Heart right ventricle (tissue), 16 donors: ENCODE results near the gene TXNDC11. TPM values are rescaled to one million over a fixed set of nuclear protein-coding genes. Genes with fewer than 3 reads are reported as not detected.
A peak's percentile ranks its signal among the peaks of the same experiment; 100 is the strongest.

ENCODE experiments used
- ATAC-seq, 8 donors: fragments of 200-7000 bp; cut with Tn5 transposase; one replicate each; pipeline ENCODE4 v1.9.1; 2020; ENCODE audit warnings: mild to moderate bottlenecking in 8 of 8, moderate library complexity in 8 of 8, moderate number of reproducible peaks in 1 of 8
- DNase-seq, 2 donors: peaks; one replicate each; pipeline ENCODE4 v3.0.0-alpha.2; 2020
- H3K27ac ChIP-seq, 10 donors: fragments of 200-600 bp; sonication (generic) in 2 of 10; one replicate each; pipeline versions ENCODE4 v1.5.0 to v1.8.0; 2020 to 2022; ENCODE audit warnings: mild to moderate bottlenecking in 3 of 10
- H3K27me3 ChIP-seq, 7 donors: fragments of 200-600 bp; one replicate each; pipeline ENCODE4 v1.8.0; 2021 to 2022; ENCODE audit warnings: mild to moderate bottlenecking in 2 of 7
- H3K36me3 ChIP-seq, 9 donors: fragments of 200-600 bp; sonication (generic) in 1 of 9; one replicate each; pipeline versions ENCODE4 v1.5.0 to v1.8.0; 2020 to 2022; ENCODE audit warnings: mild to moderate bottlenecking in 2 of 9
- H3K4me1 ChIP-seq, 9 donors: fragments of 200-600 bp; sonication (generic) in 1 of 9; one replicate each; pipeline versions ENCODE4 v1.5.0 to v1.8.0; 2020 to 2022; ENCODE audit warnings: mild to moderate bottlenecking in 4 of 9
- H3K4me3 ChIP-seq, 10 donors: fragments of 200-600 bp; sonication (generic) in 2 of 10; one replicate each; pipeline versions ENCODE4 v1.5.0 to v1.8.0; 2020 to 2022; ENCODE audit warnings: mild to moderate bottlenecking in 7 of 10, moderate library complexity in 2 of 10
- H3K9me3 ChIP-seq, 11 donors: fragments of 200-600 bp in 10 of 11; sonication (generic) in 2 of 11; one replicate each; pipeline versions ENCODE4 v1.5.0 to v1.8.0; 2013 to 2022; ENCODE audit warnings: mild to moderate bottlenecking in 2 of 11, control low read depth in 1 of 11, moderate library complexity in 1 of 11
- WGBS, 2 donors: extraction: QIAGEN DNeasy Blood & Tissue Kit; methylation state at CpG; one replicate each; pipeline ENCODE4 v1.1.7; 2013; ENCODE audit warnings: inconsistent platforms in 1 of 2; 5-methylcytosine and 5-hydroxymethylcytosine counted together
- intact Hi-C, 10 donors: fragments of 100-400 bp; cut with DNase I; formaldehyde crosslinking; loops; one replicate each; pipeline versions ENCODE4 v1.11.1 to v1.14.2; 2022
- polyA plus RNA-seq, 2 donors: library from polyadenylated mRNA; stranded (reverse); fragments of 200-250 nt; gene quantifications; one replicate each; pipeline ENCODE4 v1.2.3, GENCODE V29; 2013
- total RNA-seq, 10 donors: library from RNA; stranded (reverse); fragmentation: NEBNext Ultra II Directional in 3 of 10; extraction: Animal tissue kit (Norgen Biotek cat#: 25700) in 3 of 10; gene quantifications; one replicate each; pipeline versions ENCODE4 v1.2.1 to v1.2.4, GENCODE V29; 2021 to 2023
- TF ChIP-seq, protein P1 (sequence below), 9 donors: fragments of 200-600 bp; sonication (generic) in 2 of 9; IDR thresholded peaks; one replicate each; pipeline versions ENCODE4 v1.5.0 to v1.8.0; 2021 to 2022; ENCODE audit warnings: antibody characterized with exemption in 9 of 9, mild to moderate bottlenecking in 5 of 9, moderate library complexity in 1 of 9
- donor health status: Arrhythmogenic right ventricular cardiomyopathy.
- donor health status: ischemic (EF 13 %, LVEDD 7.1; RV severe dilation, severe dysfunction).
- donor health status: healthy with polysubstance abuse.
- donor health status: DM: no; HTN: yes; CAD: no.
- donor health status: DM: no; HTN: no; CAD: no.
- donor health status: ischemic (EF 25% LVEDD 6.9; RV normal size, moderate dysfunction).
- donor health status: ischemic (EF 25% LVEDD 5.7; RV mildly dilated, moderate dysfunction).
- donor health status: healthy.
- donor health status: DM: yes; HTN: yes; CAD: no.
- donor health status: Ischemic cardiomyopathy.
- donor health status: ischemic (EF 35%, LVEDD 5.7; RV mildly dilated, moderate dysfunction).
- donor health status: nonischemic (EF 11% LVEDD 7.7; RV severe dilation, severe dysfunction).
- donor health status: DM: yes; HTN: yes; CAD: no.
- donor health status: PGD.
- donor health status: ischemic (EF 29% LVEDD 5.4; RV normal size, mild dysfunction).
- donor health status: nonischemic (EF 23%, LVEDD 6.1; RV moderate dilation, normal function).

The TXNDC11 gene
- total and polyA plus RNA-seq, 12 donors, result 16.8 to 46.7 (median 25.1) TPM

DNA sequence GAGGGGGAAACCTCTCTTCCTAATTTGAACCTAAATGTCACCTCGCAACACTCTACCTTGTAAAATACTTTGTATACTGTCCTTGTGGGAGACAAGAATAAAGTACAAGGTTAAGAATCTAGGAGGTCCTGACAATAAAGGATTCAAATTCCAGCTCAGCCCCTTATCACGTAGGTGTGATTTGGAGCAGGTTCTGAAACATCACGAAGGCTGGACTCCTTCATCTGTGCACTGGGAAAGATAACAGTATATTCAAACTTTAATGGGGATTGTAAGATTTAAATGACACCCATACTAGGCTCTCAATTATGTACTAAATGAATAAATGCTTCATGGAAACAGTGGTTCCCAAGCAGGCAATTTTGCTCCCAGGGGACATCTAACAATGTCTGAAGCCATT is 2.1 kb downstream of the TXNDC11 start:
- TF ChIP-seq, protein P1, sequence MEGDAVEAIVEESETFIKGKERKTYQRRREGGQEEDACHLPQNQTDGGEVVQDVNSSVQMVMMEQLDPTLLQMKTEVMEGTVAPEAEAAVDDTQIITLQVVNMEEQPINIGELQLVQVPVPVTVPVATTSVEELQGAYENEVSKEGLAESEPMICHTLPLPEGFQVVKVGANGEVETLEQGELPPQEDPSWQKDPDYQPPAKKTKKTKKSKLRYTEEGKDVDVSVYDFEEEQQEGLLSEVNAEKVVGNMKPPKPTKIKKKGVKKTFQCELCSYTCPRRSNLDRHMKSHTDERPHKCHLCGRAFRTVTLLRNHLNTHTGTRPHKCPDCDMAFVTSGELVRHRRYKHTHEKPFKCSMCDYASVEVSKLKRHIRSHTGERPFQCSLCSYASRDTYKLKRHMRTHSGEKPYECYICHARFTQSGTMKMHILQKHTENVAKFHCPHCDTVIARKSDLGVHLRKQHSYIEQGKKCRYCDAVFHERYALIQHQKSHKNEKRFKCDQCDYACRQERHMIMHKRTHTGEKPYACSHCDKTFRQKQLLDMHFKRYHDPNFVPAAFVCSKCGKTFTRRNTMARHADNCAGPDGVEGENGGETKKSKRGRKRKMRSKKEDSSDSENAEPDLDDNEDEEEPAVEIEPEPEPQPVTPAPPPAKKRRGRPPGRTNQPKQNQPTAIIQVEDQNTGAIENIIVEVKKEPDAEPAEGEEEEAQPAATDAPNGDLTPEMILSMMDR (IDR thresholded peaks at IDR 0.05), result no peak
- no peak for ATAC-seq
- intact Hi-C loops, result loop anchor here in 4 of 10 donors (5.0 to 10.0 kb wide), 3 partner anchors 52 to 57 kb away; partner anchors contain the start of gene ZC3H7A (in 3 of the 4)
- Histone ChIP-seq H3K27me3 (no peaks in the 10 kb centered on the region), H3K9me3 (no peaks in the 10 kb centered on the region), H3K4me3 (peak overlapping the region in 8 of 10 donors; percentile 88 to 99 (median 96)), H3K36me3 (peaks cover 0 to 29% (median 6%) of the 10 kb centered on the region in 9 donors), H3K27ac (peak overlapping the region in 6 of 10 donors; percentile 8 to 99 (median 98)), H3K4me1 (peaks cover 5 to 70% (median 64%) of the 10 kb centered on the region in 9 donors)
- no peak for DNase-seq
- WGBS, 2 donors, result 49% methylated on average over 3 of the region's 3 CpGs

DNA sequence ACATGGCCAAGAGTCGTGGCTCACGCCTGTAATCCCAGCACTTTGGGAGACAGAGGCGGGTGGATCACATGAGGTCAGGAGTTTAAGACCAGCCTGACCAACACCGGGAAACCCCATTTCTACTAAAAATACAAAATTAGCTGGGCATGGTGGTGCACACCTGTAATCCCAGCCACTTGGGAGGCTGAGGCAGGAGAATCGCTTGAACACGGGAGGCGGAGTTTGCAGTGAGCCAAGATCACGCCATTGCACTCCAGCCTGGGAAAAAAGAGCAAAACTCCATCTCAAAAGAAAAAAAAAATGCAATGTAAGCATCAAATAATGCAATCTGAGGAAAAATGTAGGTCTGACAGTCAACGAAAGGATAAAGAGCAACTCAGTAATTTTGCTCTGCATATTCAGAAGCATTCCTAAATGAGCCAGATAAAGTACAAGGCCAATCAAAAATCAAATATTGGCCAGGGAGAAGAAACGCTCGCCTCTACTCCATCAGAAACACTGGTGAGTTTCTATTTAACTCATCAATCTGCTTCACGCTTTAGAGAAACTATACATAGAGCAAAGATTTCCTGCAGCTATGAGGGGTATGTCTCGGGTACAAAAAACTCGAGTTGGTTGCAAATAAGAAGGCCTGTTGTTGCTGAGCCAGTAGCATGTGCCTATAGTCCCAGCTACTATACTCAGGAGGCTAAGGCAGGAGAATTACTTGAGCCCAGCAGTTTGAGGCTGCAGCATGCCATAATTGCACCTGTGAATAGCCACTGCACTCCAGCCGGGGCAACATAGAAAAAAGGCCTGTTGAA is 3.7 kb downstream of the TXNDC11 start:
- no peak for ATAC-seq
- TF ChIP-seq, protein P1 (IDR thresholded peaks at IDR 0.05), result no peak
- no peak for DNase-seq
- Histone ChIP-seq H3K9me3 (no peaks in the 10 kb centered on the region), H3K4me3 (no peak overlapping the region), H3K4me1 (peaks cover 5 to 86% (median 75%) of the 10 kb centered on the region in 9 donors), H3K27ac (no peak overlapping the region), H3K36me3 (peaks cover 0 to 45% (median 19%) of the 10 kb centered on the region in 9 donors), H3K27me3 (no peaks in the 10 kb centered on the region)
- intact Hi-C loops, result loop anchor here in 1 of 10 donors (10.0 kb wide), 1 partner anchor 56 kb away; the partner anchor contains the start of gene ZC3H7A
- 91 to 92% methylated on average over 15 of the region's 15 CpGs for WGBS, 2 donors

DNA sequence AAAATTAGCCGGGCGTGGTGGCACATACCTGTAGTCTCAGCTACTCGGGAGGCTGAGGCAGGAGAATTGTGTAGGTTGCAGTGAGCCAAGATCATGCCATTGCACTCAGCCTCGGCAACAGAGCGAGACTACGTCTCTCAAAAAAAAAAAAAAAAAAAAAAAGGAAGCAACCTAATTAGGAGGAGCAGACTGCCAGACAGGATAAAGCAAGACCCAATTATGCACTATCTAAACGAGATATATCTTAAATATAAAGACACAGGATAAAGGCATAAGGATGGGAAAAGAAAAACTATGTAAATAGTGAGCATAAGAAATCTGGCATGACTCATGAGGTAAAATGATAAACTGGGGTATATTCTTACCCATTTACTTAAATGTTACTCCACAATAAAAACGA is 4.9 kb downstream of the TXNDC11 start:
- intact Hi-C loops, result loop anchor here in 1 of 10 donors (10.0 kb wide), 1 partner anchor 57 kb away; the partner anchor contains the start of gene ZC3H7A
- no peak overlapping the region for H3K27ac ChIP-seq
- DNase-seq (no peak), ATAC-seq (no peak)
- 59 to 66% methylated on average over 8 of the region's 8 CpGs for WGBS, 2 donors
- H3K9me3 ChIP-seq, result no peaks in the 10 kb centered on the region
- H3K27me3 ChIP-seq, result no peaks in the 10 kb centered on the region
- no peak overlapping the region for H3K4me3 ChIP-seq
- H3K36me3 ChIP-seq, result peaks cover 0 to 57% (median 26%) of the 10 kb centered on the region in 9 donors
- peaks cover 5 to 83% (median 64%) of the 10 kb centered on the region in 9 donors for H3K4me1 ChIP-seq
- TF ChIP-seq, protein P1 (IDR thresholded peaks at IDR 0.05), result no peak

DNA sequence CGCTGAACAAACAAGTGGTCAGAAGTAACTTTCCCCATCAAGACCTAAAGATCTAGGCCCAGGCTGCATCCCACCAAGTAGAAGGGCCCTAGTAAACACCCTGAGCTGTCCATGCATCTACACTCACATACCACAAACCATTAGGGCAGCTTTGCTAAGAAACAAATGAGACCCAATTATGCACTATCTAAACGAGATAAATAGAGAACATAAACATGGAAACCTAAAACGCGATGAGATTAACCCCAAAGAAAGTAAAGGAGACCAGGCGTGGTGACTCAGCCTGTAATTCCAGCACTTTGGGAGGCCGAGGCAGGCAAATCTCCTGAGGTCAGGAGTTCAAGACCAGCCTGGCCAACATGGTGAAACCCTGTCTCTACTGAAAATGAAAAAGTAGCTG is 5.8 kb downstream of the TXNDC11 start:
- H3K27ac ChIP-seq, result peak overlapping the region in 1 of 10 donors; percentile 51
- DNase-seq (no peak), ATAC-seq (no peak)
- H3K36me3 ChIP-seq, result peaks cover 0 to 65% (median 26%) of the 10 kb centered on the region in 9 donors
- TF ChIP-seq, protein P1 (IDR thresholded peaks at IDR 0.05), result no peak
- WGBS, 2 donors, result 76 to 85% methylated on average over 6 of the region's 6 CpGs
- H3K4me3 ChIP-seq, result no peak overlapping the region
- intact Hi-C loops, result loop anchor here in 1 of 10 donors (10.0 kb wide), 1 partner anchor 58 kb away; the partner anchor contains the start of gene ZC3H7A
- H3K27me3 ChIP-seq, result no peaks in the 10 kb centered on the region
- peaks cover 5 to 83% (median 64%) of the 10 kb centered on the region in 9 donors for H3K4me1 ChIP-seq
- H3K9me3 ChIP-seq, result no peaks in the 10 kb centered on the region
